Ascending aorta (tissue), 2 donors: ENCODE results near the gene DCBLD2. TPM values are rescaled to one million over a fixed set of nuclear protein-coding genes. Genes with fewer than 3 reads are reported as not detected.

Experiments
- DNase-seq, 2 donors: peaks; one replicate each; pipeline ENCODE4 v3.0.0-alpha.2; 2019; ENCODE audit warnings: low spot score in 2 of 2
- H3K27ac ChIP-seq, 2 donors: fragments of 200-600 bp; sonication (generic); one replicate each; pipeline ENCODE4 v1.5.1; 2016 to 2017; ENCODE audit warnings: mild to moderate bottlenecking in 1 of 2
- H3K27me3 ChIP-seq: fragments of 200-600 bp; sonication (generic); one replicate; pipeline ENCODE4 v1.5.1; 2017
- H3K36me3 ChIP-seq, 2 donors: fragments of 200-600 bp; sonication (generic); one replicate each; pipeline ENCODE4 v1.5.1; 2016
- H3K4me1 ChIP-seq, 2 donors: fragments of 200-600 bp; sonication (generic); one replicate each; pipeline ENCODE4 v1.5.1; 2016 to 2017; ENCODE audit warnings: mild to moderate bottlenecking in 1 of 2
- H3K4me3 ChIP-seq, 2 donors: fragments of 200-600 bp; sonication (generic); one replicate each; pipeline ENCODE4 v1.5.1; 2016 to 2017; ENCODE audit warnings: mild to moderate bottlenecking in 1 of 2
- H3K9me3 ChIP-seq, 2 donors: fragments of 200-600 bp; sonication (generic); one replicate each; pipeline ENCODE4 v1.5.1; 2016
- CTCF ChIP-seq, 3 experiments: fragments of 200-600 bp in 2 of 3; fragments of 450-650 bp in 1 of 3; sonication (generic) in 2 of 3; IDR thresholded peaks; one replicate each; pipeline ENCODE4 v1.5.1; 2016 to 2019; ENCODE audit warnings: antibody characterized with exemption in 3 of 3, mild to moderate bottlenecking in 1 of 3, moderate library complexity in 1 of 3
- intact Hi-C: fragments of 100-400 bp; cut with DNase I; formaldehyde crosslinking; loops from one replicate; pipeline ENCODE4 v1.15.1; 2023
- total RNA-seq: library from RNA; depleted of rRNA; stranded (reverse); fragments of >200 nt; gene quantifications from one replicate; pipeline ENCODE4 v1.1.0, GENCODE V29; 2016

The DCBLD2 gene
- total RNA-seq, 1 donor from 2014 or later, result 16.3 TPM

- H3K27ac ChIP-seq, result no peak overlapping the region
- no peak for TF ChIP-seq CTCF (IDR thresholded peaks at IDR 0.05)
- no peaks in the 10 kb centered on the region for H3K36me3 ChIP-seq
- intact Hi-C loops, result no loop called here
- H3K27me3 ChIP-seq, result no peaks in the 10 kb centered on the region
- H3K4me1 ChIP-seq, result no peaks in the 10 kb centered on the region
- no peak for DNase-seq
- no peaks in the 10 kb centered on the region for H3K9me3 ChIP-seq
- no peak overlapping the region for H3K4me3 ChIP-seq
Observed at GRCh38 chr3:98920166-98920565, 18.7 kb upstream of the DCBLD2 start.

DNA sequence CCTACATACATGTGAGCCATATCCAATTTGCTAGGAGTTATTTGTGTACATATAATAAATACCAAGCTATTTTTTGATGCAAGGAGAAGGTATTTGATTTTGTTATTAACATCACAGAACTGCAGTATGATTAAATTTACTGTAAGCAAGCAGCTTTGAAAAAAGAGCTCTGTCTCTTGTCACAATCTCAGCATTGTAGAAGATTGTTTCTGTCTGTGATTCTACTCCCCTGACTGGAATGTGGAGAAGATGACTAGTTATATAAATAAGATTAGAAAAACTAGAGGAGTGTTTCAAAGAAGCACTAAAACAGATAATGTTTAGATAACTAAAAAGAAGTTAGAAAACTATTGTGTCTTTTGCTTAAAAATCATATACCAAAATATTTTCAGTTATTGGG is 17.1 kb upstream of the DCBLD2 start:
- Histone ChIP-seq H3K4me1 (no peaks in the 10 kb centered on the region), H3K9me3 (no peaks in the 10 kb centered on the region), H3K27me3 (no peaks in the 10 kb centered on the region), H3K27ac (no peak overlapping the region), H3K4me3 (no peak overlapping the region), H3K36me3 (no peaks in the 10 kb centered on the region)
- DNase-seq, result no peak
- intact Hi-C loops, result no loop called here
- no peak for TF ChIP-seq CTCF (IDR thresholded peaks at IDR 0.05)

DNA sequence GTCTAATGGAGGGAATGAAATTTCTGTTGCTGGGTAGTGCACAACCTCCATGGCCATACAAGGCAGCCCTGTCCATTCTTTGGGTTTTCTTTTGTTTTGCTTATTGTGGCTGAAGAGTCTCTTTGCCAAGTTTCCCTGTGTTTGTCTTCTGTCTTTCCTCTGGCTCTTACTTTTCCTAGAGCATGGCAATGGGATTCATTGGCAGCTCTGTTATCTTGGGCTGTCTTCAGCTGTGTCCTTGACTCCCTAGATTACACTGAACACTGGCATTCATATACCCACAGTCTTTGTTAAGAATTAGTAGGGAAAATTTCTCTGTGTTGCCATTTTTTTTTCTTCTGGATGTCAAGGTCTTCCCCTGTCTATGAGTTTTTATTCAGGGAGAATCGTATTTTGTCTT is 16.1 kb upstream of the DCBLD2 start:
- no peak for DNase-seq
- Histone ChIP-seq H3K4me3 (no peak overlapping the region), H3K27me3 (no peaks in the 10 kb centered on the region), H3K4me1 (no peaks in the 10 kb centered on the region), H3K36me3 (no peaks in the 10 kb centered on the region), H3K9me3 (peaks cover 0 to 3% of the 10 kb centered on the region in 2 donors), H3K27ac (no peak overlapping the region)
- no peak for TF ChIP-seq CTCF (IDR thresholded peaks at IDR 0.05)
- intact Hi-C loops, result no loop called here

GRCh38 chr3:98914210-98915080 is 12.9 kb upstream of the DCBLD2 start:
- Histone ChIP-seq H3K4me3 (no peak overlapping the region), H3K27ac (no peak overlapping the region), H3K4me1 (no peaks in the 10 kb centered on the region), H3K27me3 (no peaks in the 10 kb centered on the region), H3K9me3 (peaks cover 0 to 12% of the 10 kb centered on the region in 2 donors), H3K36me3 (no peaks in the 10 kb centered on the region)
- no peak for TF ChIP-seq CTCF (IDR thresholded peaks at IDR 0.05)
- intact Hi-C loops, result no loop called here
- DNase-seq, result no peak

GRCh38 chr3:98912448-98912847 is 11.0 kb upstream of the DCBLD2 start:
- Histone ChIP-seq H3K9me3 (peaks cover 0 to 12% of the 10 kb centered on the region in 2 donors), H3K27ac (no peak overlapping the region), H3K4me3 (no peak overlapping the region), H3K4me1 (no peaks in the 10 kb centered on the region), H3K27me3 (no peaks in the 10 kb centered on the region), H3K36me3 (no peaks in the 10 kb centered on the region)
- no peak for TF ChIP-seq CTCF (IDR thresholded peaks at IDR 0.05)
- no peak for DNase-seq
- intact Hi-C loops, result no loop called here
